Inflammatory macrophage treated with lipopolysaccharide for 4 hours (primary cell): Measurements from ENCODE around the gene GPR85.
"Not testable (repeated sequence)": the region's sequence is repeated elsewhere in the genome, so short reads cannot be mapped to it uniquely, and the experiment has no call there.

Source experiments
- DNase-seq: peaks from one replicate; pipeline ENCODE4 v3.0.0-alpha.2; 2020

GPR85 gene

GRCh38 chr7:113083816-113084495, 2.7 kb downstream of the GPR85 start:
- no peak for DNase-seq

GRCh38 chr7:113083132-113083815, 3.4 kb downstream of the GPR85 start:
- no peak for DNase-seq

GRCh38 chr7:113078331-113078730, 8.3 kb downstream of the GPR85 start:
- DNase-seq = no peak

GRCh38 chr7:113076703-113077102, 9.9 kb downstream of the GPR85 start:
- DNase-seq = no peak

GRCh38 chr7:113071465-113071864, 15.2 kb downstream of the GPR85 start:
- DNase-seq = peak; percentile 84

- DNase-seq = no peak
These were observed 24.1 kb downstream of the GPR85 start for GRCh38 chr7:113062499-113062898.

- DNase-seq = no peak
These were observed 26.5 kb downstream of the GPR85 start for GRCh38 chr7:113060100-113060499.

GRCh38 chr7:113054938-113055337, 31.7 kb downstream of the GPR85 start:
- DNase-seq = no peak

- DNase-seq = not testable (repeated sequence)
These were observed 32.4 kb downstream of the GPR85 start for GRCh38 chr7:113054272-113054671.

GRCh38 chr7:113049221-113049620, 37.4 kb downstream of the GPR85 start:
- DNase-seq = not testable (repeated sequence)

GRCh38 chr7:113046453-113046852, 40.2 kb downstream of the GPR85 start:
- no peak for DNase-seq

GRCh38 chr7:113045379-113045778, 41.2 kb downstream of the GPR85 start:
- no peak for DNase-seq

GRCh38 chr7:113044394-113044793, 42.2 kb downstream of the GPR85 start:
- no peak for DNase-seq

GRCh38 chr7:113040849-113041248, 45.8 kb downstream of the GPR85 start:
- DNase-seq = no peak

GRCh38 chr7:113033959-113034358, 52.7 kb downstream of the GPR85 start:
- no peak for DNase-seq
